Daoy (cell line): ENCODE data around the gene ZNF184. TPM values are rescaled to one million over a fixed set of nuclear protein-coding genes. Genes with fewer than 3 reads are reported as not detected.
"Not testable (repeated sequence)": the region's sequence is repeated elsewhere in the genome, so short reads cannot be mapped to it uniquely, and the experiment has no call there.

Source experiments
- DNase-seq: peaks from one replicate; pipeline ENCODE4 v3.0.0-alpha.2; 2015; ENCODE audit warnings: low read depth
- total RNA-seq: library from RNA; depleted of rRNA; stranded (reverse); fragments of >200 nt; shearing (Covaris generic); gene quantifications from 2 replicates; pipeline ENCODE4 v1.2.3, GENCODE V29; 2014; rRNA removed

Gene ZNF184
- total RNA-seq, 1 experiment from 2014 or later = 16.5 TPM

- DNase-seq = not testable (repeated sequence)
These were observed 48.1 kb downstream of the ZNF184 start for GRCh38 chr6:27424851-27425250.

- DNase-seq = no peak
These were observed 50.1 kb downstream of the ZNF184 start for GRCh38 chr6:27422651-27423332.

GRCh38 chr6:27419363-27419762 is 53.5 kb downstream of the ZNF184 start:
- DNase-seq = no peak

- no peak for DNase-seq
These were observed 57.0 kb downstream of the ZNF184 start for GRCh38 chr6:27415898-27416297.

- DNase-seq = no peak
These were observed 57.9 kb downstream of the ZNF184 start for GRCh38 chr6:27414996-27415395.

- no peak for DNase-seq
These were observed 58.6 kb downstream of the ZNF184 start for GRCh38 chr6:27414300-27414699.

- DNase-seq = no peak
These were observed 65.6 kb downstream of the ZNF184 start for GRCh38 chr6:27407153-27407814.

GRCh38 chr6:27406085-27406484 is 66.8 kb downstream of the ZNF184 start:
- no peak for DNase-seq

GRCh38 chr6:27400877-27401642 is 71.8 kb downstream of the ZNF184 start:
- no peak for DNase-seq

Other genes starting within 250 kb of the ZNF184 start
- gene PRSS16, start 225.4 kb downstream of the ZNF184 start, total RNA-seq = 4.3 and 8.2 TPM in 2 replicates
- not detected in 2 replicates for gene POM121L2, start 160.8 kb downstream of the ZNF184 start, total RNA-seq
- 0.74 and 9.7 TPM in 2 replicates for gene ZNF391, start 84.3 kb downstream of the ZNF184 start, total RNA-seq